Measurements from ENCODE around the gene SLC39A3. TPM values are rescaled to one million over a fixed set of nuclear protein-coding genes. Genes with fewer than 3 reads are reported as not detected.
"Not testable (repeated sequence)": the region's sequence is repeated elsewhere in the genome, so short reads cannot be mapped to it uniquely, and the experiment has no call there.

The SLC39A3 gene
- total RNA-seq, 2 experiments from 2014 or later = 26.6 to 46.0 TPM

GRCh38 chr19:2719232-2719735 is 20.5 kb downstream of the SLC39A3 start:
- ATAC-seq = no peak
- H3K27ac Mint-ChIP-seq = no peak overlapping the region
- no peak overlapping the region for H3K4me3 Mint-ChIP-seq
- intact Hi-C loops (cut with DNase I, micrococcal nuclease) = no loop called here
- DNase-seq = no peak
- H3K9me3 Mint-ChIP-seq (ENCODE audit: low read depth) = peaks cover 10% of the 10 kb centered on the region
- H3K27me3 Mint-ChIP-seq = peaks cover 21% of the 10 kb centered on the region
- H3K36me3 Mint-ChIP-seq (ENCODE audit: low read depth) = peaks cover 3% of the 10 kb centered on the region
- H3K4me1 Mint-ChIP-seq = peaks cover 3% of the 10 kb centered on the region
- POLR2A ChIA-PET = no interaction called here
- CTCF ChIA-PET = no interaction called here

- Mint-ChIP-seq H3K9me3 (ENCODE audit: low read depth) (peaks cover 10% of the 10 kb centered on the region), H3K27ac (no peak overlapping the region), H3K4me3 (no peak overlapping the region), H3K4me1 (peaks cover 3% of the 10 kb centered on the region), H3K36me3 (ENCODE audit: low read depth) (peaks cover 3% of the 10 kb centered on the region), H3K27me3 (peaks cover 19% of the 10 kb centered on the region)
- intact Hi-C loops (cut with DNase I, micrococcal nuclease) = no loop called here
- ChIA-PET POLR2A (no interaction called here), CTCF (no interaction called here)
- DNase-seq = no peak
- no peak for ATAC-seq
Observed at GRCh38 chr19:2717638-2718541, 21.9 kb downstream of the SLC39A3 start.

- ATAC-seq (no peak), DNase-seq (no peak)
- Mint-ChIP-seq H3K36me3 (ENCODE audit: low read depth) (peaks cover 3% of the 10 kb centered on the region), H3K27ac (no peak overlapping the region), H3K4me3 (no peak overlapping the region), H3K27me3 (peaks cover 15% of the 10 kb centered on the region), H3K9me3 (ENCODE audit: low read depth) (peaks cover 10% of the 10 kb centered on the region), H3K4me1 (peaks cover 3% of the 10 kb centered on the region)
- intact Hi-C loops (cut with DNase I, micrococcal nuclease) = no loop called here
- CTCF ChIA-PET = no interaction called here
- POLR2A ChIA-PET = no interaction called here
Observed at GRCh38 chr19:2716722-2717637, 22.8 kb downstream of the SLC39A3 start.

- ATAC-seq (no peak), DNase-seq (no peak)
- intact Hi-C loops (cut with DNase I, micrococcal nuclease) = no loop called here
- peaks cover 10% of the 10 kb centered on the region for H3K27me3 Mint-ChIP-seq
- POLR2A ChIA-PET = no interaction called here
- H3K4me3 Mint-ChIP-seq = no peak overlapping the region
- no peak overlapping the region for H3K27ac Mint-ChIP-seq
- H3K4me1 Mint-ChIP-seq = peaks cover 3% of the 10 kb centered on the region
- H3K36me3 Mint-ChIP-seq (ENCODE audit: low read depth) = peaks cover 3% of the 10 kb centered on the region
- H3K9me3 Mint-ChIP-seq (ENCODE audit: low read depth) = peaks cover 10% of the 10 kb centered on the region
- CTCF ChIA-PET = no interaction called here
Observed at GRCh38 chr19:2716275-2716650, 23.6 kb downstream of the SLC39A3 start.

GRCh38 chr19:2715470-2716274 is 24.1 kb downstream of the SLC39A3 start:
- H3K9me3 Mint-ChIP-seq (ENCODE audit: low read depth) = peaks cover 10% of the 10 kb centered on the region
- peaks cover 3% of the 10 kb centered on the region for H3K36me3 Mint-ChIP-seq (ENCODE audit: low read depth)
- intact Hi-C loops (cut with DNase I, micrococcal nuclease) = no loop called here
- no peak for DNase-seq
- H3K4me3 Mint-ChIP-seq = no peak overlapping the region
- no peak for ATAC-seq
- ChIA-PET CTCF (no interaction called here), POLR2A (no interaction called here)
- H3K27me3 Mint-ChIP-seq = peaks cover 10% of the 10 kb centered on the region
- peaks cover 5% of the 10 kb centered on the region for H3K4me1 Mint-ChIP-seq
- H3K27ac Mint-ChIP-seq = no peak overlapping the region

- ChIA-PET POLR2A (no interaction called here), CTCF (interaction anchor here (0.5 kb wide), 1 partner anchor 44 kb away, joined by 3 read pairs; no protein-coding TSS in a partner anchor)
- H3K4me3 Mint-ChIP-seq = no peak overlapping the region
- peaks cover 3% of the 10 kb centered on the region for H3K4me1 Mint-ChIP-seq
- no peak overlapping the region for H3K27ac Mint-ChIP-seq
- peaks cover 3% of the 10 kb centered on the region for H3K36me3 Mint-ChIP-seq (ENCODE audit: low read depth)
- DNase-seq (no peak), ATAC-seq (no peak)
- H3K9me3 Mint-ChIP-seq (ENCODE audit: low read depth) = peaks cover 10% of the 10 kb centered on the region
- intact Hi-C loops (cut with DNase I, micrococcal nuclease) = no loop called here
- H3K27me3 Mint-ChIP-seq = peaks cover 7% of the 10 kb centered on the region
Observed at GRCh38 chr19:2714531-2715269, 25.1 kb downstream of the SLC39A3 start.

- H3K4me1 Mint-ChIP-seq; CTCF ChIA-PET; ATAC-seq; H3K27me3 Mint-ChIP-seq; H3K4me3 Mint-ChIP-seq; POLR2A ChIA-PET; H3K36me3 Mint-ChIP-seq (ENCODE audit: low read depth); H3K27ac Mint-ChIP-seq; DNase-seq; intact Hi-C loops (cut with DNase I, micrococcal nuclease): not testable (repeated sequence)
- peaks cover 10% of the 10 kb centered on the region for H3K9me3 Mint-ChIP-seq (ENCODE audit: low read depth)
Observed at GRCh38 chr19:2714102-2714501, 25.7 kb downstream of the SLC39A3 start.

GRCh38 chr19:2713170-2713569 is 26.6 kb downstream of the SLC39A3 start:
- intact Hi-C loops (cut with DNase I, micrococcal nuclease); POLR2A ChIA-PET; DNase-seq; H3K27me3 Mint-ChIP-seq; ATAC-seq; H3K36me3 Mint-ChIP-seq (ENCODE audit: low read depth); H3K4me1 Mint-ChIP-seq; H3K27ac Mint-ChIP-seq; H3K4me3 Mint-ChIP-seq: not testable (repeated sequence)
- CTCF ChIA-PET = interaction anchor here (0.6 kb wide), 1 partner anchor 401 kb away, joined by 3 read pairs; no protein-coding TSS in a partner anchor
- H3K9me3 Mint-ChIP-seq (ENCODE audit: low read depth) = peaks cover 10% of the 10 kb centered on the region

GRCh38 chr19:2711875-2712205 is 28.0 kb downstream of the SLC39A3 start:
- ATAC-seq = no peak
- Mint-ChIP-seq H3K27me3 (peaks cover 3% of the 10 kb centered on the region), H3K36me3 (ENCODE audit: low read depth) (peaks cover 3% of the 10 kb centered on the region), H3K4me1 (peaks cover 2% of the 10 kb centered on the region), H3K4me3 (no peak overlapping the region), H3K9me3 (ENCODE audit: low read depth) (peaks cover 10% of the 10 kb centered on the region), H3K27ac (no peak overlapping the region)
- no peak for DNase-seq
- CTCF ChIA-PET = no interaction called here
- POLR2A ChIA-PET = no interaction called here
- intact Hi-C loops (cut with DNase I, micrococcal nuclease) = no loop called here

GRCh38 chr19:2711172-2711874 is 28.5 kb downstream of the SLC39A3 start:
- Mint-ChIP-seq H3K4me1 (peaks cover 2% of the 10 kb centered on the region), H3K27ac (no peak overlapping the region), H3K27me3 (peaks cover 3% of the 10 kb centered on the region), H3K36me3 (ENCODE audit: low read depth) (peaks cover 3% of the 10 kb centered on the region), H3K9me3 (ENCODE audit: low read depth) (peaks cover 10% of the 10 kb centered on the region), H3K4me3 (no peak overlapping the region)
- ChIA-PET CTCF (no interaction called here), POLR2A (no interaction called here)
- ATAC-seq = no peak
- intact Hi-C loops (cut with DNase I, micrococcal nuclease) = no loop called here
- DNase-seq = no peak
